ENCODE data around the gene FBLN2.
"Not testable (repeated sequence)": the region's sequence is repeated elsewhere in the genome, so short reads cannot be mapped to it uniquely, and the experiment has no call there.

Gene FBLN2

DNA sequence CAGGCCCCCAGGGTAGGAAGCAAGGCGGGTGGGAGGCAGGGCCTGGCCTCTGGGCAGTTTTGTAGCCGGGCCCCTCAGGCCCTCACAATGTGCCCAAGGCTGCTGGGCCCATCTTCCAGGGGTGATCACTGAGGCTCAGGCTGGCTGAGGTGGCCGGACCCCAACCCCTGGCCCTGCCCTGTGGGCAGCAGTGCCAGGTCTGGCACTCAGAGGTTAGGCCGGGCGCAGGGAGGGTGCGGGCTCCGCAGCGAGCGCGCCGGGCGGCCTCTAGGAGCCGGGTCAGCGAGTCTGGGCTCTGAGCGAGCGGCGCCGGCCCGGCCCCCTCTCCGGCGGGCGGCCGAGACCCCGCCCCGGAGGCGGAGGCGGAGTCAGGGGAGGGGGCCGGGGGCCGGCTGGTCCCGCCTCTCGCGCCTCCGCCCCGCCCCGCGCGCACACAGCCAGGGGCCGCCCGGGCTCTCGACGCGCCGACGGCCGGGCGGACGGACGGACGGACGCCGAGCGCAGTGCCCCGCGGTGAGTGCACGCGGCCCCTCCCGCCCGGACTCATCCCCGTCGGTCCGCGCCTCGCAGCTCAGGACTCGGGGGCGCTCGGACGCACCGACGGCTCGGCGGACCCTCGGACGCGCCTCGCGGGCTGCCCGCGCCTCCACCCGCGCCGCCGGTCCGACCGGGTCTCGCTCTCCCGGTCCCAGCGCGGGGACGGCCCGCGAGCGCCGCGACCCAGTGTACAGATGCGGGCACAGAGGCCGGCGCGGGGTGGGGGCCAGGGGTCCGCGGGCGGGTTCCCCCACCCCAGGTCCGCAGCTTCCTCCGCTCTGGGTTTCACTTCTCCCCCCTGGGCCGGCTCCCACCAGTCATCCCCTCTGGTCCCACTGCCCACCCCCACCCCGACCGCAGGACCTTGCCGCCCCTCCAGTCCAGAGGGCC lies at the start of gene FBLN2:
FBLN2 (plus strand) TSS at position 430 of the 927 bp plus-strand sequence. CDS start 21,231 bp downstream, outside the sequence.
- no peak for DNase-seq

DNA sequence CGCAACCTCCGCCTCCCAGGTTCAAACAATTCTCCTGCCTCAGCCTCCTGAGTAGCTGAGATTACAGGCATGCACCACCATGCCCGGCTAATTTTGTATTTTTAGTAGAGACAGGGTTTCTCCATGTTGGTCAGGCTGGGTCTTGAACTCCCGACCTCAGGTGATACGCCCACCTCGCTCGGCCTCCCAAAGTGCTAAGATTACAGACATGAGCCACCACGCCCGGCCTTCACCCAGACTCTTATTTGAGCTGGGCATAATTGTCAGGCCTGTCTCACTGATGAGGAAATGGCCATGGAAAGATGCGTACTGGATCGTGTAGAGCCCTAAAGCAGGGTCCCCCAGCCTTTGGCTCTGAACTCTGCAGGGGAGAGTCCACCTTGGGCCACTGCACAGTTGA lies 49.7 kb upstream of the FBLN2 start:
- DNase-seq: not testable (repeated sequence)

DNA sequence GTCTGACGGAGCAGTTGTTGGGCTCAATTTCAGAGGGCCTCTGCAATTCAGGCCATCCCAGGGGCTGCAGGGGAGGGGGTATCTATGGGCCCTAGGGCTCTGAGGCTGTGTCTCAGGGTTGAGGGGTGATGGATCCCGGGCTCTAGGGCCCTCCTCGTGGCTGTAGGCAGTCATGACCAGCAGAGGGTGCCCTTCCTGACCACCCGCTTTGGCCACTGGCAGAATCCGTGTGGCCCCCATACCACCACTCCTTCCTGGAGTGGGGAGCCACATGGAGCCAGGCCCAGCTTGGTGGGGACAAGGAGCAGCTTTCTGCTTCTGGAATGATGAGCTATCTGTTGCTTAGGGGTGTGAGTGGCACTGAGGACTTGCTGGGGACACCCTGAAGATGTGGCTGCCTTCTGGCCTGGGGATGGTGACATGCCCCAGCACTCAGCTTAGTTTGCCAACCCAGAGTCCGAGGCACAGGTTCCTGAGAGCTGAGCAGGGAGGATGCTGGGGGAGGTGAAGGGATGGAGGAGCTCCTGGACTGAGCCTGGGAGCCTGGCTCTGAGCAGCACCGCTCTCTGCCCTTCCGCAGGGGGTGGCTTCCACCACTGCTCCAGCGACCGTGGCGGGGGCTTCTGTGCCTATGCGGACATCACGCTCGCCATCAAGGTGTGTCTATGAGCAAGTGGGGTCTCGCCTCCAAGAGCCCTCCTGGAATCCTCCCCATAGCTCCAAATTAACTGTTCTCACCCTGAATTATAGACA lies 48.6 kb upstream of the FBLN2 start:
- DNase-seq: no peak

DNA sequence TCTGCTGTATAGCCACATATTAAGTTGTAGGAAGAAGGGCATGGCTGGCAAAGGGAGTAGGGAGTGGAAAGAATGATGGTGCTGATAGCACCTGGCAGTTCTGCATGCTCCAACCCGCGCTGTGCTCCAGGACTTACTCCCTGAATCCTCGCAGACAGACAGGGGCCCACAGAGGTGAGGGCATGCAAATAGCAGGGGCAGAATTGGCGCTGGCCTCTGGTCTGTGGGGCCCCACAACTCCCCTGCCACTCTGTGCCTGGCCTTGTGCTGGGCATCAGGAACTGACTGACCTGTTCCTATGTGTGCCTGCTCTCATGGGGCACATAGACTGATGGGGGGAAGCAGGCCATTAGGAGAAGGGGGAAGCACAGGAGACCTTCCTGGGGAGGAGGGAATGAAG lies 47.9 kb upstream of the FBLN2 start:
- no peak for DNase-seq

DNA sequence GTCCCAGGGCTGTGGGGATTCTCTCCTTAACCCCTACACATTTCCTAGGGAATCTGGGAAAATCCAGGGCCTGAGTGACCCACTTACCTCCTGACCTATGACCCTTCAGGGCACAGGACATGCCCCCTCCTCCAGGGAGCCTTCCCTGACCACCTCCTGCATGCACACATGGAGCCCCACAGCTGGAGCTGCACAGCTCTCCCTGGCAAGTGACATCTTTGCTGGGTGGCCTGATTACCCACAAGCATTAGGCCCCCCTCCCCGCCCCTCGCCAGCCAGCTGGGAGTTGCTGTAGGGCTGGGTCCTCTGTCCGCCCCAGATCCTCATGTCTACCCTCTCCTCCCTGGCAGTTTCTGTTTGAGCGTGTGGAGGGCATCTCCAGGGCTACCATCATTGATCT lies 47.4 kb upstream of the FBLN2 start:
- no peak for DNase-seq

DNA sequence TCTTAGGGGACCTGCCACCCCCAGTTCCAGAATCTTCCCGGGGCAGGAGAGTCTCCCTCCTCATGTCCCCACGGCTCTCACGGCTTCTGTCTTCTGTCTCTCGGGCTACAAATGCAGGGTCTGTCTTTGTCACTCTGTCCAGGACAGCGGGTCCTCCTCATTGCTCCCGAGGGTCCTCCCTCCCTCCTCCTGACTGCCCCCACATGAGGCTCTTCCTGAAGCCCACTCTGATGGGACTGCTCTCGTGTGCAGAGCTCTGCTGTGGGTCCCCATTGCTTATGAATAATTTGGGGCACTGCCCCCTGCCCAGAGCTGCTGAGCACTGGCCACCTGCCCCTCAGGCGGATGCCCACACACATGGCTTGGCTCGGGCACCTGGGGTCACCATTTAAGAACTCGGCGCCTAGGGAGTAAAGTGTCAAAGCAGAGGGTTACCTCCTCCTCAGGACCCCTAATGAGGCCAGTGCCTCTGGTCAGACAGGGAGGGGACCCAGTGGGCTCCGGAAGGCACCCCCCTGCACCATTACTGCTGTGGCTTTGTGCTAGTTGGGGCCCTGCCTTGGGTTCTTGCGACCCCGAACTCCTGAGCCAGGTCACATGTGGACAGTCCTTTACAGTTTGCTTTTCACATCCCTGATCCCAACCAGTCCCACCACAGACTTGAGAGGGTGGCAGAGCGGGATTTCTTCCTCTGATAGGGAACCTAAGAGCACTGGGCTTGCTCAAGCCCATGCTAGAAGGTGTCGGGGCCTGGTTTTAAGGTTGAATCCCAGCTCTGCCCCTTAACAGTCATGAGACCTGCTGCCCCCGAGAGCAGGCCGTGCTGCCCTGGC lies 46.8 kb upstream of the FBLN2 start:
- DNase-seq: no peak

DNA sequence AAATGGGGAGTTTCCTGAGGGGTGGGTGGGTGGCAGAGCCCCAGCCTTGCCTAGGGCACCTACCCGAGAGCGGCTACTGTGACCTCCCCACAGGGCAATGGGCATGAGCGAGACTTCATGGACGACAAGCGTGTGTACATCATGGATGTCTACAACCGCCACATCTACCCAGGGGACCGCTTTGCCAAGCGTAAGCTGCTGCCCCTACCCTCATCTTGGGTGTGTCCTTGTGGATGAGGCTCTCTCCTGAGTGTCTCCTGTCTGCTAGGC lies 46.2 kb upstream of the FBLN2 start:
- DNase-seq: no peak

DNA sequence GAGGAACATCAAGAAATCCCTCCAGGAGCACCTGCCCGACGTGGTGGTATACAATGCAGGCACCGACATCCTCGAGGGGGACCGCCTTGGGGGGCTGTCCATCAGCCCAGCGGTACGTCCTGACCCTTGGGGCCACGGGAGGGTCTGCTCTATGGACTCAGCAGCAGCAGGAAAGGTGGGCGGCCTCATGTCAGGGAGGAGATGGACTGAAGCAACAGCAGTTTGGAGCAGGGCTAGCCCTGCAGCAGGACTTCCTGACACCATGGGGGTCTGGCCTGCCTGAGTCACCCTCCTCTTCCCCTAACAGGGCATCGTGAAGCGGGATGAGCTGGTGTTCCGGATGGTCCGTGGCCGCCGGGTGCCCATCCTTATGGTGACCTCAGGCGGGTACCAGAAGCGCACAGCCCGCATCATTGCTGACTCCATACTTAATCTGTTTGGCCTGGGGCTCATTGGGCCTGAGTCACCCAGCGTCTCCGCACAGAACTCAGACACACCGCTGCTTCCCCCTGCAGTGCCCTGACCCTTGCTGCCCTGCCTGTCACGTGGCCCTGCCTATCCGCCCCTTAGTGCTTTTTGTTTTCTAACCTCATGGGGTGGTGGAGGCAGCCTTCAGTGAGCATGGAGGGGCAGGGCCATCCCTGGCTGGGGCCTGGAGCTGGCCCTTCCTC lies 44.6 kb upstream of the FBLN2 start:
- DNase-seq: no peak

DNA sequence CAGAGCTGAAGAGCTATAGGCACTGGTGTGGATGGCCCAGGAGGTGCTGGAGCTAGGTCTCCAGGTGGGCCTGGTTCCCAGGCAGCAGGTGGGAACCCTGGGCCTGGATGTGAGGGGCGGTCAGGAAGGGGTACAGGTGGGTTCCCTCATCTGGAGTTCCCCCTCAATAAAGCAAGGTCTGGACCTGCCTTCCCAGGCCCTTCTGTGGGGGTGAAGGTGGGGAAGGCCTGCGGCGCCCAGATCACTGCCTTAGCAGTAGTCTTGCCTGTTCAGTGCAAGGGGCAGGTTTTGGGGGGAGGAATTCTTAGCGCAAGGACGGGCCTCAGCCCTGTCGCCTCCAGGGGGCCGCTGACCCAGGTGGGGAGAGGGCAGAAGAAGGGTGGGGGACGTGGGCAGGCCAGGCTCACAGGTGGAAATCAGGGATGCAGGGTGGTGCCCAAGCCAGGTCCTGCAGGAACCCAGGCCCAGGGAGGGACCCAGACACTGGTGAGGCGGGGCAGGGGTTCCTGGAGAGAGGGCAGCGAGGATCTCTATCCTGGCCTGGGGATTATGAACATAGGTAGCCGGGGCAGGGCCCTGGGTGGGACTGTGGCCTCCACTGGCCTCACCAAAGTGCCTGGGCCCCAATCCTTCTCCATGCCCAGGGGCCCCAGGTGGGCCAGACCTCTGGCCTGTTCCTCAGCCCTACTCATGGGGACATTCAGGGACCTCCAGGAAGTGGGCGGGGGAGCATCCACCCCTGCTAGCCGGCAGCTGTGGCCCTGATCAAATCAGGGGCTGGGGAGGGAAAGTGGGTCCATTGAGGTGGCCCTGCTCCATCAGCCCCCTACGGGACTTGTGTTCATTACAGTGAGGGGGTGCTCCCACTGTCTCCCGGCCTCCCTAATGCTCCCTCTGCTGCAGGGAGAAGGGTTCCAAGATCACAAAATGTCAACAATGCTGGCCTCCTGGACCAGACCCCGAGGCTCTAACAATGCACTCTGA lies 43.5 kb upstream of the FBLN2 start:
- DNase-seq: no peak

DNA sequence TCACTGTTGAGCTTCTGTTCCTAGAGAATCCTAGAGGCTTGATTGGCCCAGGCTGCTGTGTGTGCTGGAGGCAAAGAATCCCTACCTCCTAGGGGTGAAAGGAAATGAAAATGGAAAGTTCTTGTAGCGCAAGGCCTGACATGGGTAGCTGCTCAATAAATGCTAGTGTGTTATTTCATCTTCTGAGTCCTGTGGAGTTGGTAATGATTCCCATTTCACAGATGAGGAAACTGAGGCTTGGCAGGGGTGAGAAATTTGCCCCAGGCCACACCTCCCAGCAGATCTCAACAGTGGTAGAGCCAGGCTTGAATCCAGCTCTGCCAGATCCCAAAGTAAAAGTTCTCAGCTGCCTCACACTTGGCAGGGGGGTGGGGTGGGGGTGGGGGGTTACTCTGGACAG lies 42.7 kb upstream of the FBLN2 start:
- DNase-seq: no peak

DNA sequence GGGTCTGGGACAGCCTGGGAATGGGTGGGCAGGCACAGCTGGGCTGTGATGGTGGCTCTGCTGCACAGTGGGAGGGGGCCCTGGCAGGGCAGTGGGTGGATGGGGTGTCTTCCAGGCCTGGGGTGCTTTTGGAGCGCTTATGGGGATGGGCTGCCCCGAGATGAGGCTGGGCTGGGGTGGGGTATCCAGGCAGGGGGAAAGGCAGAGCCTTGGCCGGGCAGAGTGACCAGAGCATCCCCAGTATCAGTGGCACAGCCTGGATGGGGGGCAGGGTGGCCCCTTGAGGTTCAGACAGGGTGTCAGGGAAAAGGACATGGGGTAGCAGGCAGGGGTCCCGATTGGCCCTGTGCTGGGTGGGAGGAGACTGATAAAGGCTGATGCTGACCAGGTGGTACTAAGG lies 42.2 kb upstream of the FBLN2 start:
- DNase-seq: no peak

DNA sequence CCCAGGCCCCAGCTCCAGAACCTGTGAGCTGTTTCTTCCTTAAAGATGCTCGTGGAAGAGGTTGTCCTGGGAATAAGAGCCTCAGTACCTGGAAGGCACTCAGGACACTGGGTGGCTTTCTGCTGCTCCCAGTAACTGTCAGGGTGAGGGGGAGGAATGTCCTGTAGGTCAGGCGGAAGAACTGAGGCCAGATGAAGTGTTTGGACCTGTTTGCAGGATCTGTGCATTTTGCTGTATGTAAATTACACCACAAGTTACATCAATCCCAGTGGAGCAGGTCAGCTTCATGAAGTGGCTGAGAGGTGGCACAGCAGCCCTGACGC lies 41.7 kb upstream of the FBLN2 start:
- no peak for DNase-seq

DNA sequence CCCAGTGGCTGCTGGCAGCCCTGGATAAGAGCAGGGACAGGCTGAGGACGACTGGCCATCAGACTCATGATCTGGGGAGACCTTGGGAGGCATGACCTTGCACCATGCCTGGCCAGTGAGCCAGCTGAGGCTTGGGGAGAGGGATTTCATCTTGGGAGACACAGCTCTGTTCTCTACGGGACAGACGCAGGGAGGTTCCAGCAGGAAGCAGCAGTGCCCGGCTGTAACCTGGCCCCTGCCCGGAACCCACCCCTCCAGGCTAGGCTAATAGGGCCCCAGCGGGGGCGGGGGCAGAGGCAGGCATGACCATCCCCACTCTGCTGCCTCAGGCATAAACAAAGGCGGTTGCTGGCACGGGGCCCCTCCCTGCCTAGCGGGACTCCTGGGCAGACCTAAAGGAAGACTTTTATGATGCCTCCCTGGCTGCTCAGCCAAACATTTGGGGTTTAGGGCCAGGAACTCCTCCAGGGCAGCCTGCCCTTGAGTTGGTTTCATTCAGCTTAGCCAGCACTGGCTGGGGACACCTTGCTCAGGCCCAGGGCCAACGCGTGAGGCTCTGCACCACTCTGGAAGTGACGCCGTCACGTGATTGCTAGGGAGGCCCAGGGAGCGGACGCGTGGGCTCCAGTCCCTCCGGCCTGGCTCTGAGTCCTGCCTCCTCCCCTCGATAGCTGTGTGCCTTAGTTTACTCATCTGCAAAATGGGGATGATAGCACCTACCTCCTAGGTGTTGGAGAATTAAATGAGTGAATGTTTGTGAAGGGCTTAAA lies 41.2 kb upstream of the FBLN2 start:
- no peak for DNase-seq

DNA sequence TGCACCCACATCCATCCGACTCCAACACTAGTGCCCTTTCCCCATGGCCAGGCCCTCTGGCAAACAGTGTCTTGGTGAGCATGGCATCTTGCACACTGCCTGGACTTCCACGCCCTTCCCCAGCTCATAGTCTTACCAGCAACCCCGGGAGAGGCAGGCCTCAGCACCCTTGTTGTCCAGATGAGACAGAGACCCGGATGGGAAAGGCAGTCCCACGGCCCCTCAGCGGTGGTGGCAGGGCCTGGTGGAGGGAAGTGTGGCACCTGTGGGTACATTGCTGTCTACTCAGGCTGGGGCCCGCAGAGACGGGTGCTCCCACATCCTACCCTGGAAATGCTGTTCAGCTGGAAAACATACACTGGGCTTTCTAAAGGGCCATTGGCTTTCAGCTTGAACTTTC lies 40.4 kb upstream of the FBLN2 start:
- no peak for DNase-seq

DNA sequence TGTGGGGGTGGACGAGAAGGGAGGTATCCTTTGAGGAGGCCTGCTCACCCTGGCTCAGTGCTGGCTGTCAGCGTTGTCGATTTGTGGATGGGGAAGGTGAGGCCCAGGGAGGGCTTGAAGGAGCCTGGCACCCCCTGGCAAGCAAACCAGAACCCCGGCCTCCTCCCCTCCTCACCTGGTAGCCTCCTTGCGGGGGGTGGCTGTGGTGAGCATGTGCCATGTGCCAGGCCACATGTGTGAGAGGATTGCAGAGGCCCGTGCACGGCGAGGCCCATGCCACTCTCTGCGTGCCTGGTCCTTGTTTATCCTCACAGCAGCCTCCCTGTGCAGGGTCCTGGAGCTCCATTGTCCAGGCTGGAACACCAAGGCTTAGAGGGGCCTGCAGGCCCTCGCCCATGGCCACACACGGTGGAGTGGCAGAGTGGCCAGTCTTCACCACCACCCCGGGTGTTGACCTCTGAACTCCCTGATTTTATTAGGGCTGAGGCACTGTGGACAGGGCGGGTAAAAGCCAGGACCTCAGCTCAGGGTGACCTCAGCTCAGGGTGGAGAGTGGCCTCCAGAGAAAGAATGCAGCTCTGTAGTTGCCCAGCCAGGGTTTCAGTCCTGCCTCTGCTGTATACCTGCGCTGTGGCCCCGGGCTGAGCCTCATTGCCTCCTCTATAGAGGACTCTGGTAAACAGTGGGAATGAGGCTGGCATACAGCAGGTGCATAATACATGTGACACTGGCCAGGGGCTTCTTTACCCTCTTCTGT lies 39.7 kb upstream of the FBLN2 start:
- no peak for DNase-seq

DNA sequence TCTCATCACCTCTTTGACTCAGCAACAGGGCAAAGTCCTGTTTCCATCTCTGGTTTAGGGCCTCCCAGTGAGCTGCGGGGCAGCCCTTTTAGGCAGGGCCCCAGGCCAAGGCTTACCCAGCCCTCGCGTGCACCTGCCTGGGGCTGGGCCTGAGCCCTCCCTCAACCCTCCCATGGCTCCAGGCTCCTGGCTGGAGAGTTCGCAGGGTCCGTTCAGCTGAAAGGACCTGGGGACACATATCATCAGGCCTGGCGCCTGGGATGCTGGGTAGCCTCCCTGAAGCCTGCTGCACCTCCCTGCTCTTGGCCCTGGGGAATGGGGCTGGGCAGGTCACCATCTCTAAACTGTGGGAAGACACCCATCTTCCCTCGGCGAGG lies 39.1 kb upstream of the FBLN2 start:
- DNase-seq: no peak

DNA sequence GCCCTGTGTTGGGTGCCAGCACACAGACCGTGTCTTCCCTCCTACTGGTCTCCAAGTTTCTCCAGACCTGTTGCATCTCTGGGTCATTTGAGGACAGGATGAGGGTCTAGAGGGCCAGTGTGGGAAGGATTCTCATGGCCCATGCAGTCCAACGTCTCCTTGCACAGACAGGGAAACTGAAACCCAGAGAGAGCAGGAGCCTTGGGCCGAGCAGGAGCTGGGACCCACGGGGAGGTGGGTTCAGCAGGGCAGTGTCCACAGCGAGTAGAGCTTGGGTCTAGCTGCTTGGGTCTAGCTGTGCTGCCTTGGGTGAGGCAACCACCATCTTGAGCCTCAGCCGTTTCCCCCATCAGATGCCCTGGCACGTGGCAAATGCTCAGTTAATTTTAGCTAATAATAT lies 36.5 kb upstream of the FBLN2 start:
- DNase-seq: no peak

DNA sequence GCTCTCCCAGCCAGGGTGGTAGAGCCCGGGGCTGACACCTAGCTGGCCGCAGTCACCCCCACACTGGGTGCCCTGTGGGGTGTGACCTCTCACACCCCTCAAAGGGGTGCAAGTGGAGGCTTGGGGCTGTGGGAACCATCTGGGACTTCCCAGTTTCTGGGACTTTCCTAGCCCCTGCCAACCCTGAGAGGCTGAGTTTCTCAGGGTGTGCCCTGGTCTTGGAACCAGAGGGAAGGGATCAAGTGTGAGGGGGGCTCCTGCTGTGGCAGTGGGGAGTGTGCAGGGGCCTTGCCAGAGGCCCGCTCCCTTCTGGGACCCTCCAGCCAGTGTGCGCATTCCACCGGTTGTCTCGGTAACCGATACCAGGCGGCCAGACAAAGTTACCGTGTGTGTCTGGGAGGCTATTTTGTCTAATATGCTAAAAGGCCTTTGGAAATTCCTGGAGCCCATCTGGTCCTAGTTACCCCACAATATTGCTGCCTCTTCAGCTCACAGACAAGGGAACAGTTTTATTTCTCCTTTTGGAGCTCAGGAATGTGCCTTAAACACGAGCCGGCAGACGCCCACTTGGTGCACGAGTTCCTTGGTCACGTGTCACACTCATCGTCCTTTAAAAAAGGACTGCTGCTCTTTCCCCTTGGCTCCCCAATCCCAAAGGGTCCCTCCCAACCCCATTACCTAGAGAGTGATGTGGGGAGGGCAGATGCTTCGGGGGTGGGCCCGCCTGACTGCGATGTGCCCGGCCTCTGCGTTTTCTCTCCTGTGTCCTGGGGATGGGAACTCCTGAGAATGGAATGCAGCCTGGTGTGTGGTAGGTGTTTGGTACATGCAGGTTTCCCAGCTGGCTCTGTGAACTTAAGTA lies 35.6 kb upstream of the FBLN2 start:
- DNase-seq: no peak

DNA sequence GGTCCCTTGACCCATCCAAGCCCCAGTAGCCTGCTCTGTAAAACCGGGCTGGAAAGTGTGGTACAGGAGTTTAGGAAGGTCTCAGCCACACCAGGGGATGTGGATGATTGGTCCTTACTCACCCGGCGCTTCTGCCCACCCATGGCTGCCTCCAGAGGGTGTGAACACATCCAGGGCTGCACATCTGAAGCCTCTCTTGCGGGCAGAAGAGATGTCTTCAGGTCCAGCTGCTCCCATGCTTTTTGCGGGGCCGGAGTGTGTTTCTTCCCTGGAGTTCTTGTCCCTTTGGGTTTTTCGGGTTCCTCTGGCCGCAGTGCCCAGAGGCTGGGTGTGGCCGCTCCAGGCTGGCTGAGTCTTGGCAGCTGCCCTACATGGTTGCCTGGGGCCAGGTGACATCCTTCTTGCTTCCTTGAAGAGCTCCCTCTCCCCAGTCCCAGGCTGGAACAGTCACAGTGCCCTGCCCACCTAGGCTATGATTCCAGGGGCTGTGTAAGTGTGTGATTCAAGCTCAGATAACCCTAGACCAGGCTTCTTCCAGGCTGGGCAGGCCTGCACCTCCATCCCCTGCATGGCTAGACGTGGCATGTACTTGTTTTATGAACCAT lies 34.9 kb upstream of the FBLN2 start:
- DNase-seq: no peak
